Urinary bladder (tissue), 4 donors: ENCODE measurements around the gene SP140. TPM values are rescaled to one million over a fixed set of nuclear protein-coding genes. Genes with fewer than 3 reads are reported as not detected.

ENCODE experiments used
- DNase-seq: peaks from one replicate; pipeline ENCODE4 v3.0.0-alpha.2; 2015; ENCODE audit errors: extremely low spot score
- H3K27ac ChIP-seq: one replicate; pipeline ENCODE4 v1.5.1; 2013; ENCODE audit warnings: low read depth, mild to moderate bottlenecking, moderate library complexity
- H3K36me3 ChIP-seq: one replicate; pipeline ENCODE4 v1.6.1; 2013; ENCODE audit warnings: mild to moderate bottlenecking, moderate library complexity; ENCODE audit not compliant: insufficient read depth
- H3K4me1 ChIP-seq: one replicate; pipeline ENCODE4 v1.6.1; 2013; ENCODE audit warnings: mild to moderate bottlenecking, moderate library complexity; ENCODE audit not compliant: insufficient read depth
- H3K4me3 ChIP-seq: one replicate; pipeline ENCODE4 v1.5.1; 2013; ENCODE audit warnings: low read depth, low read length
- WGBS: extraction: QIAGEN DNeasy Blood & Tissue Kit; methylation state at CpG from one replicate; pipeline ENCODE4 v1.1.7; 2013; 5-methylcytosine and 5-hydroxymethylcytosine counted together
- polyA plus RNA-seq: library from polyadenylated mRNA; stranded (reverse); fragments of 200-250 nt; gene quantifications from one replicate; pipeline ENCODE4 v1.2.3, GENCODE V29; 2013
- total RNA-seq: library from RNA; depleted of rRNA; stranded (reverse); fragments of >200 nt; gene quantifications from one replicate; pipeline ENCODE4 v1.2.3, GENCODE V29; 2014
- donor health status: healthy with polysubstance abuse.
- donor health status: healthy.

Gene SP140
- total and polyA plus RNA-seq, 2 donors, result 1.0 to 1.8 TPM

DNA sequence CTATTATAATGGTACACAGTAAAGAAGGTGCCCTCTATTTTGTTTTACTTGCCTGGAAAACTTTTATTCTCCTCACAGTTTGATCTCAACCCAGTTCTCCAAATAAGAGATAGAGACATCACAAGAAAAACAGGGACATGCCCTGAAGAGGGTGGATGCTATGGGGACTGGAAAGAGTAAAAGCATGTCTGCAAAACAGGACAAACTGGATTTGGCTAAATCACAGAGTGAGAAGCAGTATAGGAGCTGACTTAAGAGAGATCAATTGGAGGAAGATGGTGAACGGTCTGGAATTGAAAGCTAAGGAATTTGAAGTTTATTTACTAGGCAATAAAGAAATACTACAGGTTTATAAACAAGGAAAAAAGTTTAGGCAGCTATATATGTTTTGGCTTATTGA, 134.5 kb downstream of the SP140 start:
- Histone ChIP-seq H3K4me3 (no peak overlapping the region), H3K36me3 (no peaks in the 10 kb centered on the region), H3K27ac (no peak overlapping the region), H3K4me1 (no peaks in the 10 kb centered on the region)
- no peak for DNase-seq
- WGBS, result 39% methylated on average over 1 of the region's 1 CpG

DNA sequence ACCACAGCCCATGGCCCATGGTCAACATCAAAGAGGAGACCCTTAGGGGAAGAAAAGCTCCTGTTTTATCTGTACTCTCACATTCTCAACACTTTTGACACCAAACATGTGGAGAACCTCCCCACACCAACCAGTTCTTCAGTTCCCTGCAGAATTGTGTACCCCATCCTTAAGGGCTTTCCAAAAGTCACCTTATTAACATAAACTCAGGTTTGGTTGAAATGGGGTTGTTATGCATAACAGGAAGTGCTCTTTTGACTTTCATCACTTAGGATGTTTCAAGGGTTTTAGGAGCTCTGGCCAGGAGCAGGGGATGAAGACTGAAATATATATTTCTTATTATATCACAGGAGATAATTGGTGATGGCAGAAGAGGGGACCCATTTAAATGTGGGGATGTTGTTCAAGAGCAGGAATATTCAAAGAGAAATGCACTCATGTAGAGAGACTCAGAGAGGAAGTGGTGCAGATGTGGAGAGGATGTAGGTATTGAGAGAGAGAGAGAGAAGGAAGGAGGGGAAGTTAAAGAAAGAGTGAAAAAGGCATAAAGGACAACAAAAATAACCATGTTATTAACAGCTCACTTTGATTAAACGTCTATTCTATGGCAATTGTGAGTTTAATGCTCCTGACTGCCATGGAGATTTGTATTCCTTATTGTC, 136.6 kb downstream of the SP140 start:
- 63% methylated on average over 1 of the region's 1 CpG for WGBS
- Histone ChIP-seq H3K4me3 (no peak overlapping the region), H3K4me1 (no peaks in the 10 kb centered on the region), H3K36me3 (no peaks in the 10 kb centered on the region), H3K27ac (no peak overlapping the region)
- no peak for DNase-seq

Other genes starting within 250 kb of the SP140 start
- gene SLC16A14, start 156.8 kb upstream of the SP140 start, total RNA-seq, result 13.7 TPM
- gene SLC16A14, start 156.8 kb upstream of the SP140 start, polyA plus RNA-seq, result 4.9 TPM
- gene SP110, start 5.8 kb upstream of the SP140 start, total RNA-seq, result 32.0 TPM
- 17.6 TPM for gene SP110, start 5.8 kb upstream of the SP140 start, polyA plus RNA-seq
- 16.8 TPM for gene SP140L, start 101.5 kb downstream of the SP140 start, total RNA-seq
- gene SP140L, start 101.5 kb downstream of the SP140 start, polyA plus RNA-seq, result 10.4 TPM
- 82.3 TPM for gene SP100, start 190.5 kb downstream of the SP140 start, total RNA-seq
- 51.9 TPM for gene SP100, start 190.5 kb downstream of the SP140 start, polyA plus RNA-seq